K562 (cell line): ENCODE results near the gene BCL2L12. TPM values are rescaled to one million over a fixed set of nuclear protein-coding genes. Genes with fewer than 3 reads are reported as not detected.

Experiments
- ATAC-seq: fragments of 200-7000 bp; cut with Tn5 transposase; 3 replicates; pipeline ENCODE4 v1.9.1; 2020; ENCODE audit warnings: moderate library complexity
- BruUV-seq: library from RNA; stranded (reverse); fragments of 400-500 nt; replicated peaks from 2 replicates; lab custom pipeline; 2021; lab: Mats Ljungman, UMichigan
- CTCF ChIA-PET: fragments of 300-600 bp; formaldehyde crosslinking; extraction: SDS; loops from one replicate; lab custom pipeline; 2021; ENCODE audit warnings: low intra/inter-chr PET ratio; lab: Yijun Ruan, JAX
- POLR2A ChIA-PET: fragments of 300-600, 350-650 bp; sonication (Branson Sonifier 250); formaldehyde crosslinking; extraction: SDS; loops from one replicate; lab custom pipeline; 2021; ENCODE audit warnings: antibody characterized with exemption, inconsistent platforms; lab: Yijun Ruan, JAX
- DNase-seq, 4 experiments: peaks; one replicate each; pipeline versions ENCODE4 v3.0.0 to v3.0.0-alpha.2; 2011 to 2018; ENCODE audit warnings: low spot score in 3 of 4, mixed read lengths in 3 of 4; ENCODE audit errors: extremely low read depth in 1 of 4
- FAIRE-seq: peaks from 2 replicates; lab custom pipeline; 2011; peaks lifted over from hg19 to GRCh38; lab: Jason Lieb, UNC
- H2AFZ ChIP-seq: 2 replicates; pipeline ENCODE4 v1.6.0; 2011; ENCODE audit warnings: low read depth, low read length, control low read depth, inconsistent platforms
- H3K27ac ChIP-seq: fragments of 200-600 bp; 3 replicates; pipeline ENCODE4 v1.8.0; 2011; ENCODE audit warnings: low read depth, mild to moderate bottlenecking, control low read depth, inconsistent platforms, low read length, moderate library complexity, mixed read lengths; ENCODE audit errors: extremely low read depth
- H3K27me3 ChIP-seq, 2 experiments: fragments of 300-600 bp in 1 of 2; 2 replicates in 1 of 2; 3 replicates in 1 of 2; pipeline versions ENCODE4 v1.6.0 to v1.8.0; 2011; ENCODE audit warnings: inconsistent platforms in 2 of 2, low read length in 2 of 2, mild to moderate bottlenecking in 1 of 2, mixed read lengths in 1 of 2, moderate library complexity in 1 of 2; ENCODE audit not compliant: control insufficient read depth in 2 of 2, insufficient read depth in 2 of 2
- H3K36me3 ChIP-seq: fragments of 300-600 bp; 3 replicates; pipeline ENCODE4 v1.8.0; 2011; ENCODE audit warnings: mild to moderate bottlenecking, low read length, inconsistent platforms; ENCODE audit not compliant: control insufficient read depth, insufficient read depth
- H3K4me1 ChIP-seq, 2 experiments: fragments of 200-600 bp in 1 of 2; replicated peaks in 1 of 2; 2 replicates in 1 of 2; 3 replicates in 1 of 2; pipeline versions ENCODE4 v1.5.1 to v1.8.0; 2011; ENCODE audit warnings: inconsistent platforms in 2 of 2, low read length in 2 of 2, mild to moderate bottlenecking in 1 of 2, mixed read lengths in 1 of 2, moderate library complexity in 1 of 2; ENCODE audit not compliant: control insufficient read depth in 2 of 2, insufficient read depth in 2 of 2
- H3K4me2 ChIP-seq: 2 replicates; pipeline ENCODE4 v1.6.1; 2011; ENCODE audit warnings: low read length, control low read depth, inconsistent platforms, mixed read lengths; ENCODE audit not compliant: insufficient read depth
- H3K4me3 ChIP-seq: fragments of 200-600 bp; sonication (generic), shearing (Covaris generic); 2 replicates; pipeline ENCODE4 v1.5.1; 2016; ENCODE audit warnings: control low read depth, inconsistent platforms
- H3K79me2 ChIP-seq: fragments of 200-600 bp; 3 replicates; pipeline ENCODE4 v1.8.0; 2011; ENCODE audit warnings: low read length, inconsistent platforms; ENCODE audit not compliant: control insufficient read depth, insufficient read depth
- H3K9ac ChIP-seq, 2 experiments: 2 replicates each; pipeline versions ENCODE4 v1.6.0 to v1.6.1; 2011; ENCODE audit warnings: low read depth in 2 of 2, low read length in 2 of 2, control low read depth in 1 of 2, inconsistent platforms in 1 of 2, mild to moderate bottlenecking in 1 of 2, mixed read lengths in 1 of 2; ENCODE audit not compliant: insufficient read depth in 1 of 2
- H3K9me1 ChIP-seq: one replicate; pipeline ENCODE4 v1.6.0; 2011; ENCODE audit warnings: inconsistent platforms, mild to moderate bottlenecking, low read length, moderate library complexity; ENCODE audit not compliant: control insufficient read depth, insufficient read depth
- H3K9me3 ChIP-seq: replicated peaks from 2 replicates; pipeline ENCODE4 v1.5.1; 2011; ENCODE audit warnings: low read depth, low read length, inconsistent platforms; ENCODE audit not compliant: control insufficient read depth, insufficient read depth
- H4K20me1 ChIP-seq: replicated peaks from 2 replicates; pipeline ENCODE4 v1.6.1; 2011; ENCODE audit warnings: low read length, inconsistent platforms, mixed read lengths; ENCODE audit not compliant: control insufficient read depth, insufficient read depth
- MIER1 ChIP-seq: fragments of 450-650 bp; IDR thresholded peaks from 2 replicates; pipeline ENCODE4 v1.6.1; 2016; ENCODE audit warnings: antibody characterized with exemption, mild to moderate bottlenecking, low read depth
- NR4A1 ChIP-seq, 2 experiments: fragments of 250-450 bp in 1 of 2; fragments of 450-650 bp in 1 of 2; sonication (Bioruptor Pico) in 1 of 2; IDR thresholded peaks; 2 replicates each; pipeline versions ENCODE4 v1.4.0 to v1.6.1; 2016 to 2020; ENCODE audit warnings: mild to moderate bottlenecking in 2 of 2, missing compliant biosample characterization in 1 of 2, missing genetic modification characterization in 1 of 2, moderate library complexity in 1 of 2
- RBM34 ChIP-seq: fragments of 200-400 bp; formaldehyde crosslinking; IDR thresholded peaks from 2 replicates; pipeline ENCODE4 v1.6.1; 2018; ENCODE audit warnings: low read length, borderline replicate concordance; ENCODE audit not compliant: insufficient read depth
- SP2 ChIP-seq: IDR thresholded peaks from 2 replicates; pipeline ENCODE4 v1.6.1; 2011; ENCODE audit warnings: mild to moderate bottlenecking, low read depth, low read length, moderate library complexity; ENCODE audit not compliant: poor library complexity, severe bottlenecking; ENCODE audit errors: extremely low read depth
- ZNF311 ChIP-seq: fragments of 250-450 bp; sonication (Bioruptor Pico); IDR thresholded peaks from 2 replicates; pipeline ENCODE4 v1.4.0; 2020; ENCODE audit warnings: mild to moderate bottlenecking, moderate library complexity
- ZNF407 ChIP-seq: fragments of 450-650 bp; IDR thresholded peaks from 2 replicates; pipeline ENCODE4 v1.6.1; 2016; ENCODE audit warnings: low read depth
- ZNF696 ChIP-seq: fragments of 250-450 bp; sonication (Bioruptor Pico); conservative IDR thresholded peaks from 2 replicates; pipeline ENCODE4 v1.4.0; 2020; ENCODE audit warnings: mild to moderate bottlenecking, moderate library complexity
- ZNF780A ChIP-seq: fragments of 250-450 bp; sonication (Bioruptor Pico); IDR thresholded peaks from 2 replicates; pipeline ENCODE4 v1.5.0; 2021; ENCODE audit warnings: mild to moderate bottlenecking
- WGBS: fragments of 100-300 bp; shearing (Covaris generic); methylation state at CpG from one replicate; pipeline ENCODE4 v1.1.6; 2016; ENCODE audit warnings: low coverage, mixed read lengths; ENCODE audit not compliant: insufficient coverage; ENCODE audit errors: missing lambda C conversion rate; 5-methylcytosine and 5-hydroxymethylcytosine counted together
- in situ Hi-C: fragments of 300-500 bp; cut with MboI; formaldehyde crosslinking; loops from 4 replicates; pipeline ENCODE4 v1.15.0; 2018; ENCODE audit warnings: inconsistent platforms, mixed read lengths
- intact Hi-C: fragments of 100-400 bp; cut with micrococcal nuclease; formaldehyde crosslinking; loops from 2 replicates; pipeline ENCODE4 v1.14.2; 2022
- polyA plus RNA-seq, 8 experiments: library from polyadenylated mRNA; depleted of rRNA in 4 of 8; stranded (reverse) in 5 of 8; unstranded in 3 of 8; fragments of >200 nt; fragmentation: Nextera tagmentation in 2 of 8; fragmentation: Illumina TruSeq in 1 of 8; extraction: Ambion mirVana in 2 of 8; extraction: Trizol in 1 of 8; gene quantifications; 2 replicates each; pipeline versions ENCODE4 v1.2.1 to v1.2.3, GENCODE V29; 2011 to 2014; ENCODE audit warnings: inconsistent platforms in 1 of 8, missing spikeins in 1 of 8
- total RNA-seq, 7 experiments: library from RNA; depleted of rRNA in 6 of 7; stranded (reverse); fragments of >200 nt in 6 of 7; fragmentation: Illumina TruSeq in 2 of 7; extraction: Trizol in 2 of 7; gene quantifications; 2 replicates each; pipeline versions ENCODE4 v1.2.1 to v1.2.3, GENCODE V29; 2011 to 2021; ENCODE audit warnings: low replicate concordance in 1 of 7
- TF ChIP-seq, protein P1 (sequence below): fragments of 450-650 bp; formaldehyde crosslinking; IDR thresholded peaks from 2 replicates; pipeline ENCODE4 v1.4.0; 2020; ENCODE audit warnings: mild to moderate bottlenecking, mixed read lengths

Gene BCL2L12
- total and polyA plus RNA-seq, 9 of the 15 experiments (the other 6 are each of a cell fraction or from before 2014, with no cell fraction given): 7.4 to 263 (median 81.2) TPM

GRCh38 chr19:49664171-49665035 is 1.3 kb upstream of the BCL2L12 start (continued):
- TF ChIP-seq, protein P1, sequence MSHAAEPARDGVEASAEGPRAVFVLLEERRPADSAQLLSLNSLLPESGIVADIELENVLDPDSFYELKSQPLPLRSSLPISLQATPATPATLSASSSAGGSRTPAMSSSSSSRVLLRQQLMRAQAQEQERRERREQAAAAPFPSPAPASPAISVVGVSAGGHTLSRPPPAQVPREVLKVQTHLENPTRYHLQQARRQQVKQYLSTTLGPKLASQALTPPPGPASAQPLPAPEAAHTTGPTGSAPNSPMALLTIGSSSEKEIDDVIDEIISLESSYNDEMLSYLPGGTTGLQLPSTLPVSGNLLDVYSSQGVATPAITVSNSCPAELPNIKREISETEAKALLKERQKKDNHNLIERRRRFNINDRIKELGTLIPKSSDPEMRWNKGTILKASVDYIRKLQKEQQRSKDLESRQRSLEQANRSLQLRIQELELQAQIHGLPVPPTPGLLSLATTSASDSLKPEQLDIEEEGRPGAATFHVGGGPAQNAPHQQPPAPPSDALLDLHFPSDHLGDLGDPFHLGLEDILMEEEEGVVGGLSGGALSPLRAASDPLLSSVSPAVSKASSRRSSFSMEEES (CRISPR knock-in tag): no peak
- TF ChIP-seq RBM34 (no peak), ZNF780A (no peak), NR4A1 (CRISPR knock-in tag; IDR thresholded peaks at IDR 0.05) (no peak), NR4A1 (tag; IDR thresholded peaks at IDR 0.05) (no peak), ZNF311 (CRISPR knock-in tag) (no peak), SP2 (no peak)

DNA sequence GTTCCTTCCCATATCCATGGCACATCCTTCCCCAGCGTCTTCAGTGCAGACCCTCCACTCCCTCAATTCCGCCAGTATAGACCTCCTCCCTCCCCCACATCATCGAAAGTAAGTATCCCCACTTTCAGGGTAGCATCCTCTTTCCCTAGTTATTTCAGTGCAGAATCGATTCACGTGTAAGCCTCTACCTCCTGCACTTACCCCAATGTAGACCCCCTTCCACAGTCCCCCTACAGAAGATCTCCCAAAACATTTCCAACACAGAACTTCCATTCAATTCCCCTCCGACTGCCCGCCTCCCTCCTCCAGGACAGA is 740 bp upstream of the BCL2L12 start:
- ATAC-seq: no peak
- CTCF ChIA-PET: no interaction called here
- intact Hi-C loops: loop anchor here (2.0 kb wide), 1 partner anchor 74 kb away; the partner anchor contains the start of gene PRR12
- TF ChIP-seq ZNF407: 0 out of 2 replicates have a peak, but pooled peaks have one; percentile 40
- 0 out of 2 replicates have a peak, but pooled peaks have one; percentile 36 for TF ChIP-seq MIER1
- TF ChIP-seq ZNF696 (CRISPR knock-in tag): no peak

More for the DNA sequence above, 740 bp upstream of the BCL2L12 start:
- peak overlapping the region; percentile 99 for H3K4me2 ChIP-seq
- H3K27me3 ChIP-seq: no peaks in the 10 kb centered on the region
- DNase-seq: no peak
- POLR2A ChIA-PET: interaction anchor here (0.7 to 6.1 kb wide), 8 partner anchors 9 to 177 kb away, joined by 3 to 35 read pairs (median 5); partner anchors contain the start of genes PRMT1, PRR12 and RPL13A
- no peaks in the 10 kb centered on the region for H3K9me1 ChIP-seq
- peaks cover 6% of the 10 kb centered on the region; the same call in 1 of the 2 replicates for H4K20me1 ChIP-seq
- H3K4me1 ChIP-seq: peaks cover 7 to 29% of the 10 kb centered on the region in 2 experiments; a peak in 4 of 5 replicates
- 0% methylated on average over 7 of the region's 7 CpGs for WGBS
- peak; percentile 54 for FAIRE-seq
- in situ Hi-C loops: no loop called here
- H3K9me3 ChIP-seq: 0 out of 2 replicates have a peak, but pooled peaks cover under 1% of the 10 kb centered on the region
- peak overlapping the region; percentile 81 for H3K4me3 ChIP-seq
- H3K36me3 ChIP-seq: peaks cover 59% of the 10 kb centered on the region
- H2AFZ ChIP-seq: peak overlapping the region; percentile 95; the same call in 1 of the 2 replicates
- peak overlapping the region; percentile 95 to 98 for H3K9ac ChIP-seq
- BruUV-seq: no TSS peak
- peaks cover 58% of the 10 kb centered on the region for H3K79me2 ChIP-seq
- H3K27ac ChIP-seq: peak overlapping the region; percentile 81
